ENCODE measurements around the gene OR10H5. TPM values are rescaled to one million over a fixed set of nuclear protein-coding genes. Genes with fewer than 3 reads are reported as not detected.
"Not testable (repeated sequence)": the region's sequence is repeated elsewhere in the genome, so short reads cannot be mapped to it uniquely, and the experiment has no call there.

Gene OR10H5
- total RNA-seq, 1 experiment from 2014 or later = not detected

GRCh38 chr19:15829306-15829698 lies 41.8 kb downstream of the OR10H5 start:
- H3K4me3 ChIP-seq (ENCODE audit: insufficient read depth, low read depth, low read length) = no peak overlapping the region
- DNase-seq = no peak
- no peaks in the 10 kb centered on the region for H3K36me3 ChIP-seq (replicated peaks; ENCODE audit: control insufficient read depth, insufficient read depth, low read length)
- no peaks in the 10 kb centered on the region for H3K27me3 ChIP-seq (ENCODE audit: control insufficient read depth, insufficient read depth, low read length)

GRCh38 chr19:15829786-15830185 lies 42.3 kb downstream of the OR10H5 start:
- Histone ChIP-seq H3K27me3 (ENCODE audit: control insufficient read depth, insufficient read depth, low read length) (no peaks in the 10 kb centered on the region), H3K4me3 (ENCODE audit: insufficient read depth, low read depth, low read length) (no peak overlapping the region)
- DNase-seq = no peak

GRCh38 chr19:15831626-15832025 lies 44.2 kb downstream of the OR10H5 start:
- no peaks in the 10 kb centered on the region for H3K27me3 ChIP-seq (ENCODE audit: control insufficient read depth, insufficient read depth, low read length)
- DNase-seq = no peak
- no peak overlapping the region for H3K4me3 ChIP-seq (ENCODE audit: insufficient read depth, low read depth, low read length)
- H3K36me3 ChIP-seq (replicated peaks; ENCODE audit: control insufficient read depth, insufficient read depth, low read length) = no peaks in the 10 kb centered on the region

More at GRCh38 chr19:15829786-15830185, 42.3 kb downstream of the OR10H5 start:
- H3K36me3 ChIP-seq (replicated peaks; ENCODE audit: control insufficient read depth, insufficient read depth, low read length) = no peaks in the 10 kb centered on the region

GRCh38 chr19:15834232-15834631 lies 46.8 kb downstream of the OR10H5 start:
- H3K4me3 ChIP-seq (ENCODE audit: insufficient read depth, low read depth, low read length); DNase-seq; H3K27me3 ChIP-seq (ENCODE audit: control insufficient read depth, insufficient read depth, low read length); H3K36me3 ChIP-seq (replicated peaks; ENCODE audit: control insufficient read depth, insufficient read depth, low read length): not testable (repeated sequence)

DNA sequence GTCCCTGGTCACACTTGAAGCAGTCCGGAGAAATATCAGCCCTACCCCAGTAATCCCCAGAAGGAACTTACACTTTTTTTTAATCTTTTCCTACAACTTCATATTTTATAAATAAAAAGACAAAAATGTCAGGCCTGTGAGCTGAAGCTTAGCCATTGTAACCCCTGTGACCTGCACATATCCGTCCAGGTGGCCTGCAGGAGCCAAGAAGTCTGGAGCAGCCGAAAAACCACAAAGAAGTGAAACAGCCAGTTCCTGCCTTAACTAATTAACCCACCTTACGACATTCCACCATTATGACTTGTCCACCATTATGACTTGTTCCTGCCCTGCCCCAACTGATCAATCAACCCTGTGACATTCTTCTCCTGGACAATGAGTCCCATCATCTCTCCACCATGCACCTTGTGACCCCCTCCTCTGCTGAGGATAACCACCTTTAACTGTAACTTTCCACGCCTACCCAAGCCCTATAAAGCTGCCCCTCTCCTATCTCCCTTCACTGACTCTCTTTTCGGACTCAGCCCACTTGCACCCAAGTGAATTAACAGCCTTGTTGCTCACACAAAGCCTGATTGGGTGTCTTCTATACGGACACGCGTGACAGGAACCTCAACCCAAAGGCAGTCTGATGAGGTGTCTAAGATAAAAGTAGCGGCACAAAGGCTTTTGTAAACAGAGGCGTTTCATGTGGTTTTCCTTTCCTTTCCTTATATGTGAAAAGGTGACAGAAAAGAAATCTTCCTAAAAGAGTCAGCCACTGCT lies 48.3 kb downstream of the OR10H5 start:
- not testable (repeated sequence) for H3K4me3 ChIP-seq (ENCODE audit: insufficient read depth, low read depth, low read length)

GRCh38 chr19:15836330-15837220 lies 49.1 kb downstream of the OR10H5 start:
- DNase-seq = peak; percentile 21
- no peaks in the 10 kb centered on the region for H3K27me3 ChIP-seq (ENCODE audit: control insufficient read depth, insufficient read depth, low read length)
- no peaks in the 10 kb centered on the region for H3K36me3 ChIP-seq (replicated peaks; ENCODE audit: control insufficient read depth, insufficient read depth, low read length)
- no peak overlapping the region for H3K4me3 ChIP-seq (ENCODE audit: insufficient read depth, low read depth, low read length)

More for the DNA sequence above, 48.3 kb downstream of the OR10H5 start:
- H3K36me3 ChIP-seq (replicated peaks; ENCODE audit: control insufficient read depth, insufficient read depth, low read length); H3K27me3 ChIP-seq (ENCODE audit: control insufficient read depth, insufficient read depth, low read length); DNase-seq: not testable (repeated sequence)

DNA sequence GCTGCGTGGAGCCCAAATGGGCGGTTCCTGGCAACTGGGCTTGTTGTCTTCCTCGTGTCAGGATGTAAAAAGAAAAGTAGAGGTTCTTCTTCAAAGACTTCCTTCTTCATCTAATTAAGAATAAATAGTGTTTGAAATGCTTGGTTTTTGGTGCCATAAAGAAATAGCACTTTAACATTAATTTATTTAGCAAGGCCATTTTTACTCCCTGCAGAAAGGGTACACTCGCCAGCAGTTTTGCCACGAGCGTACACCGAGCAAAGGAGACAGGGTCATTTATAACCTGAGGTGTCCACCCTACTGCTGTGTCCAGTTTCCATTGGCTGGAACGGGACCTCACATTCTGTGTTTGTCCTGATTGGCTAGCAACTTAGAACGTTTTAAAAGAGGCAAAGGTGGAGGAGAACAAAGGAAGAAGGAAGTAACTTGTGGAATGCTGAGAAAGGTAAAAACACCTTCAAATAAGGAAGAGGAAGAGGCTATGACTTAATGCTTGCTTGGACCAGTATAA lies 49.8 kb downstream of the OR10H5 start:
- no peak for DNase-seq
- no peaks in the 10 kb centered on the region for H3K36me3 ChIP-seq (replicated peaks; ENCODE audit: control insufficient read depth, insufficient read depth, low read length)
- no peak overlapping the region for H3K4me3 ChIP-seq (ENCODE audit: insufficient read depth, low read depth, low read length)
- no peaks in the 10 kb centered on the region for H3K27me3 ChIP-seq (ENCODE audit: control insufficient read depth, insufficient read depth, low read length)

DNA sequence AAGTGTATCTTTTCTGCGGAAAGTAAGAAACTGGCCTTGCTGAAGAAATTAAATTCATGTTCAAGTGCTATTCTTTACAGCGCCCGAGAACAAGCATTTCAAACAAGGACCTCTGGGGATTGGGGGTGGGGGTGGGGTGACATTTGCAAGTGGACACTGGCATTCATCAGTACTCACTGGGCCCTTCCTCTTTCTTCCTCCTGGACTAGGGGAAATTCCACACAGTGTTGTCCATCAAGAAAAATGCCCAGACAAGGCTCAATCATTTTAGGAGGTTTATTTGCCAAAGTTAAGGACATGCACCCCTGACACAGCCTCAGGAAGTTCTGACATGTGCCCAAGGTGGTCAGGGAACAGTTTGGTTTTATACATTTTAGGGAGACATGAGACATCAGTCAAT lies 50.9 kb downstream of the OR10H5 start:
- DNase-seq = no peak
- Histone ChIP-seq H3K27me3 (ENCODE audit: control insufficient read depth, insufficient read depth, low read length) (no peaks in the 10 kb centered on the region), H3K36me3 (replicated peaks; ENCODE audit: control insufficient read depth, insufficient read depth, low read length) (no peaks in the 10 kb centered on the region), H3K4me3 (ENCODE audit: insufficient read depth, low read depth, low read length) (no peak overlapping the region)

DNA sequence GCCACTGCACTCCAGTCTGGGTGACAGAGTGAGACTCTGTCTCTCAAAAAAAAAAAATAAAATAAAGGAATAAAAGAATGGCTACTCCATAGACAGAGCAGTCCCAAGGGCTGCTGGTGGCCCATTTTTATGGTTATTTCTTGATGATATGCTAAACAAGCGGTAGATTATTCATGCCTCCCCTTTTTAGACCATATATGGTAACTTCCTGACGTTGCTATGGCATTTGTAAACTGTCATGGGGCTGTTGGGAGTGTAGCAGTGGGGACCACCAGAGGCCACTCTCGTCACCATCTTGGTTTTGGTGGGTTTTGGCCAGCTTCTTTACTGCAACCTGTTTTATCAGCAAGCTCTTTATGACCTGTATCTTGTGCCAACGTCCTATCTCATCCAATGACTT lies 52.4 kb downstream of the OR10H5 start:
- H3K36me3 ChIP-seq (replicated peaks; ENCODE audit: control insufficient read depth, insufficient read depth, low read length); H3K4me3 ChIP-seq (ENCODE audit: insufficient read depth, low read depth, low read length); DNase-seq; H3K27me3 ChIP-seq (ENCODE audit: control insufficient read depth, insufficient read depth, low read length): not testable (repeated sequence)

DNA sequence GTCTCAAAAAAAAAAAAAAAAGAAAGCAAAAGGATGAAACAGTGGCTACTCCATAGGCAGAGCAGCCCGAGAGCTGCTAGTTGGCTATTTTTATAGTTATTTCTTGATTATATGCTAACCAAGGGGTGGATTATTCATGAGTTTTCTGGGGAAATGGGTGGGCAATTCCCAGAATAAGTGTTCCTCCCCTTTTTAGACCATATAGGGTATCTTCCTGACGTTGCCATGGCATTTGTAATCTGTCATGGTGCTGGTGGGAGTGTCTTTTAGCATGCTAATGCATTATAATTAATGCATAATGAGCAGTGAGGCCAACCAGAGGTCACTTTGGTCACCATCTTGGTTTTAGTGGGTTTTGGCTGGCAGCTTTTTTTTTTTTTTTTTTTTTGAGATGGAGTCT lies 53.4 kb downstream of the OR10H5 start:
- Histone ChIP-seq H3K4me3 (ENCODE audit: insufficient read depth, low read depth, low read length) (no peak overlapping the region), H3K27me3 (ENCODE audit: control insufficient read depth, insufficient read depth, low read length) (no peaks in the 10 kb centered on the region), H3K36me3 (replicated peaks; ENCODE audit: control insufficient read depth, insufficient read depth, low read length) (no peaks in the 10 kb centered on the region)
- DNase-seq = no peak

DNA sequence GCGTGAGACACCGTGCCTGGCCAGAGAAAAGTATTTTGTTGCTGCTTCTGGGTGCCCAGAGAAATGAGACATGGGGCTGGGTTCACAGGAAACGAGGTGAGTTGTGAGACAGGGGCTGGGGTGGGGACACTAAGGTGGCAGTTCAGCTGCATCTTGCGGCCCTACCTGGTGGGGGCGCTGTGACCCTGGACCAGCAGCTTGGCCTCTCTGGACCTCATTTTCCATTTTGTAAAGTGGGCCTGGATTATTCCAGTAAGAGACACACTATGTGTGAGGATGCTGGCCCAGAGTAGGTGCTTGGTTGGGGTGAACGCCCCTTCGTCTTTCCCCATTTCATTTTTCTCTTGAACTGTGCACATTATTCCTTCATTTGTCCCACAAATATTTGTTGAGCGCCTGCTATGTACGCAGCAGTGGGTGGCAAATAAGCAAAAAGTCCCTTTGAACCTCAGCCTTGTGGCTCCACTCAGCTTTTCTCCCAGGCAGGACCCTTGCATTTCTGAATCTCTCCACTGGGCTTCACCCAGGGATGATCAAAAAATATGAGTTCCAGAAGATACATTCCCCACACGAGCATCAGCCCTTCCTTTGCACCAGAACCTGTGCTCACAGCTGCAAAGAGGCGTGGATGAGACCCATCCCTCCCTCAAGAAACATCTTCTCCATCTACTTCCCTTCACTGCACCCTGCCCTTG lies 54.6 kb downstream of the OR10H5 start:
- Histone ChIP-seq H3K36me3 (replicated peaks; ENCODE audit: control insufficient read depth, insufficient read depth, low read length) (no peaks in the 10 kb centered on the region), H3K4me3 (ENCODE audit: insufficient read depth, low read depth, low read length) (no peak overlapping the region), H3K27me3 (ENCODE audit: control insufficient read depth, insufficient read depth, low read length) (no peaks in the 10 kb centered on the region)
- no peak for DNase-seq

- H3K27me3 ChIP-seq (ENCODE audit: control insufficient read depth, insufficient read depth, low read length) = no peaks in the 10 kb centered on the region
- H3K4me3 ChIP-seq (ENCODE audit: insufficient read depth, low read depth, low read length) = no peak overlapping the region
- no peak for DNase-seq
- H3K36me3 ChIP-seq (replicated peaks; ENCODE audit: control insufficient read depth, insufficient read depth, low read length) = no peaks in the 10 kb centered on the region
These were observed 55.9 kb downstream of the OR10H5 start for GRCh38 chr19:15843203-15843893.

DNA sequence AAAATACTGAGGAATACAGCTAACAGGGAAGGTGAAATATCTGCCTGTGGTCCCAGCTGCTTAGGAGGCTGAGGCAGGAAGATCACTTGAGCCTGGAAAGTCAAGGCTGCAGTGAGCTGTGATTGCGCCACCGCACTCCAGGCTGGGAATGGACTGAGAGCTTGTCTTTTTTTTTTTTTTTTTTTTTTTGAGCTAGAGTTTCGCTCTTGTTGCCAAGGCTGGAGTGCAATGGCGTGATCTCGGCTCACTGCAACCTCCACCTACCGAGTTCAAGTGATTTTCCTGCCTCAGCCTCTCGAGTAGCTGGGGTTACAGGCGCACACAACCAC lies 56.4 kb downstream of the OR10H5 start:
- not testable (repeated sequence) for H3K4me3 ChIP-seq (ENCODE audit: insufficient read depth, low read depth, low read length); H3K36me3 ChIP-seq (replicated peaks; ENCODE audit: control insufficient read depth, insufficient read depth, low read length); H3K27me3 ChIP-seq (ENCODE audit: control insufficient read depth, insufficient read depth, low read length); DNase-seq

- no peak overlapping the region for H3K4me3 ChIP-seq (ENCODE audit: insufficient read depth, low read depth, low read length)
- no peaks in the 10 kb centered on the region for H3K36me3 ChIP-seq (replicated peaks; ENCODE audit: control insufficient read depth, insufficient read depth, low read length)
- no peak for DNase-seq
- no peaks in the 10 kb centered on the region for H3K27me3 ChIP-seq (ENCODE audit: control insufficient read depth, insufficient read depth, low read length)
These were observed 59.5 kb downstream of the OR10H5 start for GRCh38 chr19:15846923-15847322.

Data from H7 (cell line).